GM12878 (cell line): ENCODE data around the gene CACFD1. TPM values are rescaled to one million over a fixed set of nuclear protein-coding genes. Genes with fewer than 3 reads are reported as not detected.
A peak's percentile ranks its signal among the peaks of the same experiment; 100 is the strongest.

ENCODE experiments used
- BRCA1 ChIP-seq: IDR thresholded peaks from 2 replicates; pipeline ENCODE4 v1.6.1; 2011; ENCODE audit warnings: low read depth, low read length, improper control_type of control experiment
- CBX3 ChIP-seq: fragments of 200-600 bp; sonication (generic); IDR thresholded peaks from 2 replicates; pipeline ENCODE4 v1.6.1; 2016; ENCODE audit warnings: low read depth, borderline replicate concordance
- EZH2 ChIP-seq: IDR thresholded peaks from 2 replicates; pipeline ENCODE4 v1.6.1; 2012; ENCODE audit warnings: low read depth, mild to moderate bottlenecking, control low read depth, inconsistent platforms, low read length, borderline replicate concordance; ENCODE audit not compliant: control insufficient read depth
- FOS ChIP-seq: IDR thresholded peaks from 3 replicates; pipeline ENCODE4 v1.6.1; 2011; ENCODE audit warnings: borderline replicate concordance; ENCODE audit not compliant: insufficient read length; ENCODE audit errors: extremely low read depth
- IKZF2 ChIP-seq, 2 experiments: fragments of 450-650 bp; IDR thresholded peaks; 2 replicates each; pipeline ENCODE4 v1.6.1; 2017; ENCODE audit warnings: mild to moderate bottlenecking in 2 of 2, moderate library complexity in 2 of 2
- KDM1A ChIP-seq: fragments of 200-600 bp; sonication (generic); IDR thresholded peaks from 2 replicates; pipeline ENCODE4 v1.6.1; 2016; ENCODE audit warnings: borderline replicate concordance
- MEF2B ChIP-seq: fragments of 450-650 bp; IDR thresholded peaks from 2 replicates; pipeline ENCODE4 v1.6.1; 2018; ENCODE audit warnings: mild to moderate bottlenecking, moderate library complexity; ENCODE audit not compliant: partially characterized antibody, poor library complexity, severe bottlenecking
- NR2C1 ChIP-seq: fragments of 450-650 bp; IDR thresholded peaks from 2 replicates; pipeline ENCODE4 v1.6.1; 2017; ENCODE audit warnings: antibody characterized with exemption, mild to moderate bottlenecking, moderate library complexity
- PML ChIP-seq: IDR thresholded peaks from 2 replicates; pipeline ENCODE4 v1.6.1; 2012; ENCODE audit warnings: low read length, inconsistent platforms
- SIN3A ChIP-seq: IDR thresholded peaks from 2 replicates; pipeline ENCODE4 v1.6.1; 2012; ENCODE audit warnings: low read depth, low read length, improper control_type of control experiment
- SPI1 ChIP-seq: IDR thresholded peaks from 2 replicates; pipeline ENCODE4 v1.6.1; 2011; ENCODE audit warnings: low read depth, mild to moderate bottlenecking, low read length, moderate library complexity, borderline replicate concordance; ENCODE audit not compliant: insufficient read depth
- SREBF2 ChIP-seq: IDR thresholded peaks from 2 replicates; pipeline ENCODE4 v1.6.1; 2012; ENCODE audit warnings: mild to moderate bottlenecking, low read length
- SUPT20H ChIP-seq: IDR thresholded peaks from 2 replicates; pipeline ENCODE4 v1.6.1; 2011; ENCODE audit warnings: low read depth, mild to moderate bottlenecking, low read length, moderate library complexity, borderline replicate concordance; ENCODE audit not compliant: control insufficient read depth
- ZNF274 ChIP-seq: IDR thresholded peaks from one replicate; pipeline ENCODE4 v1.8.0; 2011; ENCODE audit not compliant: insufficient read length, insufficient read depth
- polyA plus RNA-seq, 11 experiments: library from polyadenylated mRNA; depleted of rRNA in 4 of 11; unstranded in 6 of 11; stranded (reverse) in 5 of 11; fragments of >200 nt; fragmentation: Nextera tagmentation in 4 of 11; fragmentation: Illumina TruSeq in 1 of 11; extraction: Ambion mirVana in 4 of 11; extraction: Trizol in 1 of 11; gene quantifications; 1 replicate in 1 of 11; 2 replicates in 10 of 11; pipeline versions ENCODE4 v1.2.1 to v1.2.3, GENCODE V29; 2011 to 2016; ENCODE audit warnings: inconsistent platforms in 2 of 11, missing spikeins in 2 of 11, low read depth in 1 of 11
- total RNA-seq, 4 experiments: library from RNA; depleted of rRNA in 3 of 4; stranded (reverse); fragments of >200 nt in 3 of 4; fragmentation: Illumina TruSeq in 1 of 4; extraction: Trizol in 1 of 4; gene quantifications; 2 replicates each; pipeline versions ENCODE4 v1.2.1 to v1.2.3, GENCODE V29; 2013 to 2021
- TF ChIP-seq, protein P1 (sequence below): fragments of 450-650 bp; IDR thresholded peaks from 2 replicates; pipeline ENCODE4 v1.6.1; 2017; ENCODE audit warnings: mild to moderate bottlenecking
- TF ChIP-seq, protein P2 (sequence below): IDR thresholded peaks from 2 replicates; pipeline ENCODE4 v1.6.1; 2012; ENCODE audit warnings: low read depth, low read length, improper control_type of control experiment
- TF ChIP-seq, protein P3 (sequence below): IDR thresholded peaks from 2 replicates; pipeline ENCODE4 v1.6.1; 2011; ENCODE audit warnings: borderline replicate concordance, low read depth, mild to moderate bottlenecking, moderate library complexity, low read length; ENCODE audit not compliant: insufficient read depth, poor library complexity, severe bottlenecking
- TF ChIP-seq, protein P4 (sequence below): IDR thresholded peaks from 2 replicates; pipeline ENCODE4 v1.6.1; 2012; ENCODE audit warnings: low read depth, low read length, improper control_type of control experiment
- TF ChIP-seq, protein P5 (sequence below): IDR thresholded peaks from 2 replicates; pipeline ENCODE4 v1.6.1; 2011; ENCODE audit warnings: borderline replicate concordance, low read depth, mild to moderate bottlenecking, moderate library complexity, mixed read lengths, low read length; ENCODE audit not compliant: insufficient read depth; ENCODE audit errors: extremely low read length

Gene CACFD1
- total and polyA plus RNA-seq, 10 of the 15 experiments (the other 5 are each of a cell fraction or from before 2014, with no cell fraction given) = 0.09 to 5.8 (median 1.4) TPM; not detected in 1

DNA sequence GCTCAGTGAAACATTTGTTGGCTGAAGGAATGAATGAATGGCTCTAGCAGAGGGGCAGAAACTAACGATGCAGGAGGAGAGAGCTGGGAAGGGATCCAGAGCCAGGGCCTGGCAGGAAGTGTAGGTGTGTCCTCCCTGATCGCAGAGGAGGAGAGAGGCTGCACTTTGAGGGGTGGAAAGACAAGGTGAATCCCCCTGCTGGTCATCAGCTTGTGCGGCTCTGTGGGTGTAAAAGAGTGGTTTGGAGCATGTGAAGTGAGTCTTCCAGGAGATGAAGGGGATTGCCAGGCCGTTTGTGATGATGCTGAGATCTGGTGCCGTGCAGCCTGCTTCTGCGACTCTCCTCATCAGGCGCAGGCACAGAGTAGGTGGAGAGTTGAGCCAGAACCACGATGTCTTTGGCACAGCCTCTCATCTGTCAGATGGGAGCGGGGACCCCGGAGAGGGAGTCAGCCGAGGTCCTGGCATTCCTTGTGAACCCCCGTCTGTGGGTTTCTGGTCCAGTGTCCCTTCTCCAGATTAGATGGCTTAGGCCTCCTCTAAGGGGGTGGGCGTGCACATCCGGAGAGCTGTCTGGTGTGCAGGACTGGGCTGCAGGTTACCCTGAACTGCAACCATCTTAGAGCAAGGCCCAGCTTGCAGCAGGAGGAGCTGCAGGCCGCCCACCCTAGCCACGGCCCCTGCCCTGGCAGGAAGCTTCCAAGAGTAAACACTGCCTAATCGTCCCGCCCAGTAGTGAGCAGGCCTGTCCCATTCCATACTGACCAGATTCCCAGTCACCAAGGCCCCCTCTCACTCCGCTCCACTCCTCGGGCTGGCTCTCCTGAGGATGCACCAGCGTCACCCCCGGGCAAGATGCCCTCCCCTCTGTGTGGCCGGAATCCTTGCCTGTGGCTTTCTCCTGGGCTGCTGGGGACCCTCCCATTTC is 37.9 kb upstream of the CACFD1 start, which contains the start of gene ADAMTS13 (continued):
- TF ChIP-seq, protein P1, sequence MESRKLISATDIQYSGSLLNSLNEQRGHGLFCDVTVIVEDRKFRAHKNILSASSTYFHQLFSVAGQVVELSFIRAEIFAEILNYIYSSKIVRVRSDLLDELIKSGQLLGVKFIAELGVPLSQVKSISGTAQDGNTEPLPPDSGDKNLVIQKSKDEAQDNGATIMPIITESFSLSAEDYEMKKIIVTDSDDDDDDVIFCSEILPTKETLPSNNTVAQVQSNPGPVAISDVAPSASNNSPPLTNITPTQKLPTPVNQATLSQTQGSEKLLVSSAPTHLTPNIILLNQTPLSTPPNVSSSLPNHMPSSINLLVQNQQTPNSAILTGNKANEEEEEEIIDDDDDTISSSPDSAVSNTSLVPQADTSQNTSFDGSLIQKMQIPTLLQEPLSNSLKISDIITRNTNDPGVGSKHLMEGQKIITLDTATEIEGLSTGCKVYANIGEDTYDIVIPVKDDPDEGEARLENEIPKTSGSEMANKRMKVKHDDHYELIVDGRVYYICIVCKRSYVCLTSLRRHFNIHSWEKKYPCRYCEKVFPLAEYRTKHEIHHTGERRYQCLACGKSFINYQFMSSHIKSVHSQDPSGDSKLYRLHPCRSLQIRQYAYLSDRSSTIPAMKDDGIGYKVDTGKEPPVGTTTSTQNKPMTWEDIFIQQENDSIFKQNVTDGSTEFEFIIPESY = no peak
- TF ChIP-seq PML (no peak), KDM1A (no peak), IKZF2 (IDR thresholded peaks at IDR 0.05) (peak; percentile 75 to 87; a peak in 2 of 4 replicates), CBX3 (no peak), EZH2 (no peak), ZNF274 (no peak), SUPT20H (no peak), FOS (no peak), SIN3A (no peak), SREBF2 (no peak), SPI1 (no peak; the same call in 1 of the 2 replicates), MEF2B (no peak), BRCA1 (no peak), NR2C1 (no peak)
- TF ChIP-seq, protein P2, sequence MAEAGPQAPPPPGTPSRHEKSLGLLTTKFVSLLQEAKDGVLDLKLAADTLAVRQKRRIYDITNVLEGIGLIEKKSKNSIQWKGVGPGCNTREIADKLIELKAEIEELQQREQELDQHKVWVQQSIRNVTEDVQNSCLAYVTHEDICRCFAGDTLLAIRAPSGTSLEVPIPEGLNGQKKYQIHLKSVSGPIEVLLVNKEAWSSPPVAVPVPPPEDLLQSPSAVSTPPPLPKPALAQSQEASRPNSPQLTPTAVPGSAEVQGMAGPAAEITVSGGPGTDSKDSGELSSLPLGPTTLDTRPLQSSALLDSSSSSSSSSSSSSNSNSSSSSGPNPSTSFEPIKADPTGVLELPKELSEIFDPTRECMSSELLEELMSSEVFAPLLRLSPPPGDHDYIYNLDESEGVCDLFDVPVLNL = no peak
- TF ChIP-seq, protein P3, sequence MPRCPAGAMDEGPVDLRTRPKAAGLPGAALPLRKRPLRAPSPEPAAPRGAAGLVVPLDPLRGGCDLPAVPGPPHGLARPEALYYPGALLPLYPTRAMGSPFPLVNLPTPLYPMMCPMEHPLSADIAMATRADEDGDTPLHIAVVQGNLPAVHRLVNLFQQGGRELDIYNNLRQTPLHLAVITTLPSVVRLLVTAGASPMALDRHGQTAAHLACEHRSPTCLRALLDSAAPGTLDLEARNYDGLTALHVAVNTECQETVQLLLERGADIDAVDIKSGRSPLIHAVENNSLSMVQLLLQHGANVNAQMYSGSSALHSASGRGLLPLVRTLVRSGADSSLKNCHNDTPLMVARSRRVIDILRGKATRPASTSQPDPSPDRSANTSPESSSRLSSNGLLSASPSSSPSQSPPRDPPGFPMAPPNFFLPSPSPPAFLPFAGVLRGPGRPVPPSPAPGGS = no peak
- TF ChIP-seq, protein P4, sequence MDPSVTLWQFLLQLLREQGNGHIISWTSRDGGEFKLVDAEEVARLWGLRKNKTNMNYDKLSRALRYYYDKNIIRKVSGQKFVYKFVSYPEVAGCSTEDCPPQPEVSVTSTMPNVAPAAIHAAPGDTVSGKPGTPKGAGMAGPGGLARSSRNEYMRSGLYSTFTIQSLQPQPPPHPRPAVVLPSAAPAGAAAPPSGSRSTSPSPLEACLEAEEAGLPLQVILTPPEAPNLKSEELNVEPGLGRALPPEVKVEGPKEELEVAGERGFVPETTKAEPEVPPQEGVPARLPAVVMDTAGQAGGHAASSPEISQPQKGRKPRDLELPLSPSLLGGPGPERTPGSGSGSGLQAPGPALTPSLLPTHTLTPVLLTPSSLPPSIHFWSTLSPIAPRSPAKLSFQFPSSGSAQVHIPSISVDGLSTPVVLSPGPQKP = no peak
- TF ChIP-seq, protein P5, sequence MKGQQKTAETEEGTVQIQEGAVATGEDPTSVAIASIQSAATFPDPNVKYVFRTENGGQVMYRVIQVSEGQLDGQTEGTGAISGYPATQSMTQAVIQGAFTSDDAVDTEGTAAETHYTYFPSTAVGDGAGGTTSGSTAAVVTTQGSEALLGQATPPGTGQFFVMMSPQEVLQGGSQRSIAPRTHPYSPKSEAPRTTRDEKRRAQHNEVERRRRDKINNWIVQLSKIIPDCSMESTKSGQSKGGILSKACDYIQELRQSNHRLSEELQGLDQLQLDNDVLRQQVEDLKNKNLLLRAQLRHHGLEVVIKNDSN = no peak
